Activated T-cell treated with anti-CD3 and anti-CD28 coated beads for 4 hours (primary cell): Measurements from ENCODE around the gene LAPTM4A.
"Not testable (repeated sequence)": the region's sequence is repeated elsewhere in the genome, so short reads cannot be mapped to it uniquely, and the experiment has no call there.

Experiments used
- DNase-seq: peaks from one replicate; pipeline ENCODE4 v3.0.0-alpha.2; 2020

LAPTM4A gene

GRCh38 chr2:20050104-20050645, 1.3 kb downstream of the LAPTM4A start:
- DNase-seq: no peak

DNA sequence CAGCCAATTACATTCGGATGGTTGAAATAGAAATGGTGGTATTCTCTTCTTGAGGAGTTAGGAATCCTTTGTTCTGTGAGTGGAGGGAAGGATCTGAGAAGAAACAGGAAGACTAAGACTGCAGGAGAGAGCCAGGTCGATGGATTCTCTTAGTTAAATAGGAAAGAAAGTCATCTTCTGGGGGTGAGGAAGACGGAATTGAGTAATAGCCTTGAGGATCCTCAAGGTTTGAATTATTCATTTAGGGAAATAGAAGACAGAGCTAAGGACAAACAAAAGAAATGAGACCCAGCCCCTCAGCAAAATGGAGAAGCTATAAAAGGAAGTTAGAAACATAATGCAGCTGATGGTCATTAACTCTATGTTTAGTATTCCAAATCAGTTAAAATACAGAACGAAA, 1.8 kb downstream of the LAPTM4A start:
- no peak for DNase-seq

DNA sequence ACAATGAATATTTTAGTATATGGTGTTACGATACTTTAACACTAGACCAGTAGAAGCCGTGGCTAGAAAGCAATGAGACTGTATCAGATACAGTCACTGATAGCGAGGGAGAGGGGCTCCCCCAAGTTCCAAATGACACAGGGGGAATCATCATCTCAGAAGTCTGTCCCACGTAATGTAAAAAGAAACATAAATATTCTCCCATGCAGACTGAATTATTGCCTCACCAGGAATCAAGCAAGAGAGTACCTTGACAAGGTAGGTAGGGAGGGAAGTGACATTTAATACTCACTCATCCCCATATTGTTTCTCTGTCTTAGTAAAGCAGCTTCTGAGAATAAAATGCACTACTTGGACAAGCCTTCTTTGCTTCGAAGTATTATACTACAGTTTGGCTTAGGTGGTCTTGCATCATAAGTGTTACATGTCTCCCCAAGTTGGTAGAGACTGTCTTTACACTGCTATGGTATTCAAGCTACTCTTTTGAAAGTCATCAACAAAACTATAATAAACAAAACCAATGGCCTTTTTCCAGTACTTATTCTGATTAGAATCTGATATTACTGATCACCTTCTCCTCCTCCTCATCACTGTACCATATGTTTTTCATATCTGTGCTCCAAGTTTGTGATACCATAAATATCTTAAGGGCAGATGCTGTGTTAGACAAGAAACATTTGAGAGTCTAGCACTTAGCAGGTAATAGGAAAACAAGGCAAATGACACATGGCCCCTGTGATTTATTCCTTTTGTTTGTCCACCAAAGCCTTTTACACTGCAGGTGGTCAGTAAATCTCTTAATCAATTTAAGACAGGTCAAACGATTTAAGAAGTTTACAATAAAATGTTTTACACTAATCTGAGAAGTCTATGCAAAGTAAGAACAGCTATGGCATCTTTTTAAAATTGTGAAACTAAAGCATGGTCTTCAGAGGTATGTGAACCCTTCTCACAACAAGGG, 2.7 kb downstream of the LAPTM4A start:
- DNase-seq: no peak

DNA sequence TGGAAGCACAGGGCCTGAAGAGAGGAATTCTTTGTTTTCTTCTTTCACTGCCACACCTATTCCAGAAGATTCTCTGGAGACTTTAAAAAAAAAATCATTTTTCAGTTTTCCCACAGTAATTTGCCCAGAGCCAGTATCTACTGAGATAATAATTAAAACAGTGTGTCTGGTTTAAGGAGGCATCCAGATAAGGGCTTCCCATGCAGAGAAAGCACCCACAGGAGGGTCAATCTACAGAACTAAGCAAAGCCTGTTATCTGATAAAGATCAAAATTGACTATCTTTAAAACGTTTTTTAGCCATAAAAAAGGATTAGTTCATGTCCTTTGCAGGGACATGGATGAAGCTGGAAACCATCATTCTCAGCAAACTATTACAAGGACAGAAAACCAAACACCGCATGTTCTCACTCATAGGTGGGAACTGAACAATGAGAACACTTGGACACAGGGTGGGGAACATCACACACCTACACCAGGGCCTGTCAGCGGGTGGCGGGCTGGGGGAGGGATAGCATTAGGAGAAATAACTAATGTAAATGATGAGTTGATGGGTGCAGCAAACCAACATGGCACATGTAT, 5.6 kb downstream of the LAPTM4A start:
- DNase-seq: not testable (repeated sequence)

DNA sequence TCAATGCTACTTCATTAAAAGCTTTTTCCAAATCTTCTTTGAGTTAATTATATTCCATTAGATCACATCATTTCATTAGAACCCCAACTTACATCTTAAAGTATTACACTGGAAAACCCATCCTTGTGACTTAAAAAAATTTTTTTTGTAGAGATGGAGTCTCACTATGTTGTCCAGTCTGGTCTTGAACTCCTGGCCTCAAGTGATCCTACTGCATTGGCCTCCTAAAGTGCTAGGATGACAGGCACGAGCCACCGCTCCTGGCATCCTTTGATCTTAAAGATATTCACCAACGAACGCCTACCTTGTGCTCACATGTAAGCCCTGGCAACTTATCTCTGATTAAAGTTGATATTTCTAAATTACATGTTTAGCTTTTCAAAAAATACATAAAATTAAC, 6.7 kb downstream of the LAPTM4A start:
- no peak for DNase-seq

GRCh38 chr2:20042531-20042930, 8.9 kb downstream of the LAPTM4A start:
- no peak for DNase-seq

DNA sequence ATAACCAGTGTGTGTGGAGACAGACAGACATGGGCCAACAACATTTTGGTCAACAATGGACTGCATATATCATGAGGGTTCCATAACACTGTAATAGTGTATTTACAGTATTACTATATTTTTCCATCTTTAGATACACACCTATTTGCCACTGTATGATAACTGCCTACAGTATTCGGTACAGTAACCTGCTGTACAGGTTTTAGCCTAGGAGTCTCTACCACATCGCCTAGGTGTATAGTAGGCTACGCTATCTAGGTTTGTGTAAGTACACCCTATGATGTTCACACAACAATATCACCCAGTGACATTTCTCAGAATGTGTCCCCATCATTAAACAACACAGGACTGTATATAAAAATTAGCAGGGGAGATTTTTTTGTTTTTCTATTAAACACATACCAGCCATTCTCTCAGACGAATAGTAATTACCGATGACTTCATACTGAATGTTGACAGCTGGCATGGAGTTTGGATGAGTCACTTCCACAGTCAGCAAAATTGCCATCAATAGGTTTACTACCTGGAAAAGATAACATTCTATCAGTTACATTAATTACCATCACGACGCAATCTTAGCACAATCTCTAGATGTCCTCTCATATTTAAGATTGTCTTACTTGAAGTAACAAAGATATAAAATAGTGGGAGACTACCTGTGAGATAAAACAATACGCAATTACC, 10.8 kb downstream of the LAPTM4A start:
- DNase-seq: no peak

DNA sequence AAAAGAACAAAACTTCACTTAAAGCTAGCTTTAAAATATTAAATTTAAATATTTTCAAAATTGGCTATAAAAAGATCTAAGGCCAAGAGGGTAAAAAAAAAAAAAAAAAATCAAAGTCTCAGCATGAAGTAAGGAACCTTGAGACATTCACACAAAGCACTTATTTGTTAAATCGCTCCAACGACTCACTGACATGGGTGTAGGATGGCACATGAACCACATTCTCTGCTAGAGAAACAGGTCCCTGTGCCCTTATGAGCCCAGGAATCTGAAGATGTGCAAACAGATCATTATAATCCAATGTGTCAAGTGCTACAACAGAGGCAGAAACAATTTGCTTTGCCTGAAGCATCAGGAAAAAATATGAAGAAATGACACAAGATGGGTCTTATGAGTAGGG, 13.8 kb downstream of the LAPTM4A start:
- DNase-seq: no peak

- DNase-seq: no peak
Measured at GRCh38 chr2:20035955-20036666, 15.3 kb downstream of the LAPTM4A start.

- DNase-seq: no peak
Measured at GRCh38 chr2:20034821-20035220, 16.6 kb downstream of the LAPTM4A start.

GRCh38 chr2:20034218-20034617, 17.2 kb downstream of the LAPTM4A start:
- no peak for DNase-seq

DNA sequence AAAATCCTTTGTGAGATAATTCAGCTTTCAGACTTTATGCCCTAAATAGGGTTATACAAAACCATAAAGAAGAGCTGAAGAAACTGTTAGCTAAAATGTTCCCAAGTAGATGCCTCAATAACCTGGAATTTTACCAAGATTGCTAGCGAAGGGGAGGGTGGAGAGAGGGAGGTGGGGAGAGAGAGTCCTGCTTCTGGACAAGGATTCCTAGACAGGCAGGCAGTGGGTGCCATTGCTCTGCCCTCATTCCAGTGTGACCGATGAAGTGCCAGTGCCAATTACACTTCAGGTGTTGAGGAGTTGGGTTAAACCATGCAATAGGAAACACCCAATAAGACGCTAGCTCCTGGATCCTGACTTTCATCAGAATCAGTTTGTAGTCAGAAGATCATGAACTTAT, 18.1 kb downstream of the LAPTM4A start:
- DNase-seq: no peak

DNA sequence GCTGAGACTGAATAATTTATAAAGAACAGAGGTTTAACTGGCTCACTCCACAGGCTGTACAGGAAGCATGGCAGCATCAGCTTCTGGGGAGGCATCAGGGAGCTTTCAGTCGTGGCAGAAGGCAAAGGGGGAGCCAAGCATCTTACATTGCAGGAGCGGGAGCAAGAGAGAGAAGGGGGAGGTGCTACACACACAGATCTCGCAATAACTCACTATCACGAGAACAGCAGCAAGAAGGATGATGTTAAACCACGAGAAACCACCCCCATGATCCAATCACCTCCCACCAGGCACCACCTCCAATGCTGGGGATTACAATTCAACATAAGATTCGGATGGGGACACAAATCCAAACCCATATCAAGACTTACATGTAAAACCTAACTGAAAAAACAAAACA, 21.2 kb downstream of the LAPTM4A start:
- no peak for DNase-seq

GRCh38 chr2:20027705-20028434, 23.6 kb downstream of the LAPTM4A start:
- DNase-seq: no peak

DNA sequence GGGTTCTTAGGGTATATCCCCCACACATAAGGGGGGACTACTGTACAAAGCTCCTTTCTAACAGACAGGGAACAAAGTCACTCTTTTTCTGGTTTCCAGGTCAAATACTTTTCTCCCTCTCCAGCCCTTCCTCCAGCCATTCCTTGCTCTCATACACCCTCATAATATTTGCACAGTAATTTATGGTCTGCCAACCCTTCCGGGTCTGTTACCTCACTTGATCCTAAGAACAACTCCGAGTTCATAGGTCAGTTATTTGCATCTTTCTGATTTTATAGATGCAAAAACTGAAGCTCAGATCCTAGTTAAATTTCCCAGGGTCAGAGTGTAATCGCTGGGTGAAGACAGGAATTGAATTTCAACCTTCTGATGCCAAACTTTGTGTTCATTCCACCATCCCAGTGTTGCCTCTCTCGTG, 24.2 kb downstream of the LAPTM4A start:
- DNase-seq: no peak

GRCh38 chr2:20025065-20025786, 26.2 kb downstream of the LAPTM4A start:
- no peak for DNase-seq

- DNase-seq: no peak
Measured at GRCh38 chr2:20023688-20024087, 27.7 kb downstream of the LAPTM4A start.

DNA sequence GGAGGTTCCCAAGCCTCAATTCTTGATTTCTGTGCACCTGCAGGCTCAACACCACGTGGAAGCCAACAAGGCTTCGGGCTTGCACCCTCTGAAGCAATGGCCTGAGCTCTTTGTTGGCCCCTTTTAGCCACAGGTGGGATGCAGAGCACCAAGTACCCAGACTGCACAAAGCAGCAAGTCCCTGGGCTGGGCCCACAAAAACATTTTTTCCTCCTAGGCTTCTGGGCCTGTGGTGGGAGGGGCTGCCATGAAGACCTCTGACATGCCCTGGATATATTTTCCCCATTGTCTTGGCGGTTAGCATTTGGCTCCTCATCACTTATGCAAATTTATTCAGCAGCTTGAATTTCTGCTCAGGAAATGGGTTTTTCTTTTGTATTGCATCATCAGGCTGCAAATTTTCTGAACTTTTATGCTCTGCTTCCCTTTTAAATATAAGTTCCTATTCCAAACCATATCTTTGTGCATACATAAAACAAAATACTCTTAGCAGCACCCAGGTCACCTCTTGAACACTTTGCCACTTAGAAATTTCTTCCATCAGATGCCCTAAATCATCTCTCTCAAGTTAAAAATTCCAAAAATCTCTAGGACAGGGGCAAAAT, 29.9 kb downstream of the LAPTM4A start:
- DNase-seq: no peak

- DNase-seq: no peak
Measured at GRCh38 chr2:20019747-20020146, 31.7 kb downstream of the LAPTM4A start.

DNA sequence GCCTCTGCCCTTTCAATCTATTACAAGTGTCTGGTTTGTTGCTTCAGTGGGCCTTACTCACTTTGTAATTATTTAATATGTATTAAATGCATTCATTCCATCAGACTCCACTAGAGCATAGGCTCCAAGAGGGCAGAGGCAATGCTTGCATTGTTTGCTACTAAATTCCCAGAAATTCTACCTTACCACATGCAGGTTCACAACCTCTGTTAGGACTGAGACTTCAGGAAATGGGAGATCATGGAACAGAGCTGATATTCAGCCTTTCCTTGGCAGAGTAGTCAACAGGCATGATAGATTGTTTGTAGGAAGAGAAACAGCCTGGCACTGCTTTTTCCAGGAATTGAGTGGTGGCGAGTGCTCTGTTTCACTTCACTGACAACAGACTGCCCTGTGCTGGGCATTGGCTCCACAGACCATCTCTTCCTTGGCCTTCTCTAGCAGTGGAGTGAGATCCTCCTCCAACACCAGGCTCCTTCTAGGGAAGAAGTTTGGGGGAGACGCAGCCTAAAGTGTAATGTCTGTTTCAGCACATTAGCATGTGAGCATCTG, 32.8 kb downstream of the LAPTM4A start:
- DNase-seq: no peak

DNA sequence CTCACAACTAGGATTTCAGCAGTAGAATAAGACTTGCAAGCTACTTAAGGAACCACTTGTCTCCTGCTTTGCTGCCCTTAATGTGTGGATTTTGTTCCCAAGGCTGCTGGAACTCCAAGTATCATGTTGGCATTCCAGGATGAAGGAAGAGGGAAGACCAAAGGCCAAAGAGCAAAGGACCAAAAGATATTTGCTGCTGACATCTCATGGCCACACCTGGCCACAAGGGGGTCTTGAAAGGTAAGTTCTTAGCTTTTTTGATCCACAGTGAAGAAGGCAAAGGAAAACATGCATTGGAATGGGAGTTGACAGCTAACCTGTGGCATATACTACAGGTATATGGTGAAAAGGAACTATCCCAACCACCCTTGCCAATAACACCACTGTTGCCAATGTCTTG, 35.1 kb downstream of the LAPTM4A start:
- no peak for DNase-seq
